Progenitor cell of endocrine pancreas (in vitro differentiated cells): ENCODE data around the gene SH3PXD2A. TPM values are rescaled to one million over a fixed set of nuclear protein-coding genes. Genes with fewer than 3 reads are reported as not detected.
"Not testable (repeated sequence)": the region's sequence is repeated elsewhere in the genome, so short reads cannot be mapped to it uniquely, and the experiment has no call there.

Experiments
- DNase-seq: peaks from one replicate; pipeline ENCODE4 v3.0.0; 2021; ENCODE audit warnings: low spot score; ENCODE audit not compliant: unreplicated experiment
- H3K27ac Mint-ChIP-seq: 2 replicates; pipeline ENCODE4 v1.8.0; 2021; ENCODE audit warnings: mild to moderate bottlenecking, moderate library complexity, mixed read lengths
- H3K27me3 Mint-ChIP-seq: 2 replicates; pipeline ENCODE4 v1.8.0; 2021; ENCODE audit warnings: mixed read lengths
- H3K36me3 Mint-ChIP-seq: 2 replicates; pipeline ENCODE4 v1.8.0; 2022; ENCODE audit warnings: mixed read lengths; ENCODE audit not compliant: insufficient read depth
- H3K4me1 Mint-ChIP-seq: 2 replicates; pipeline ENCODE4 v1.8.0; 2021; ENCODE audit warnings: low read depth, mixed read lengths
- H3K4me3 Mint-ChIP-seq: 2 replicates; pipeline ENCODE4 v1.8.0; 2021; ENCODE audit warnings: low read depth, mild to moderate bottlenecking, moderate library complexity, mixed read lengths
- H3K9me3 Mint-ChIP-seq: 2 replicates; pipeline ENCODE4 v1.8.0; 2021; ENCODE audit warnings: low read depth, mixed read lengths
- total RNA-seq: library from RNA; stranded (reverse); gene quantifications from 2 replicates; pipeline ENCODE4 v1.2.1, GENCODE V29; 2021
- TF ChIP-seq, protein P1 (sequence below): fragments of 200-600 bp; sonication (generic); IDR thresholded peaks from one replicate; pipeline ENCODE4 v1.5.0; 2021; ENCODE audit warnings: antibody characterized with exemption, mild to moderate bottlenecking; ENCODE audit not compliant: unreplicated experiment

SH3PXD2A gene
- total RNA-seq, 1 donor from 2014 or later = 28.0 TPM

DNA sequence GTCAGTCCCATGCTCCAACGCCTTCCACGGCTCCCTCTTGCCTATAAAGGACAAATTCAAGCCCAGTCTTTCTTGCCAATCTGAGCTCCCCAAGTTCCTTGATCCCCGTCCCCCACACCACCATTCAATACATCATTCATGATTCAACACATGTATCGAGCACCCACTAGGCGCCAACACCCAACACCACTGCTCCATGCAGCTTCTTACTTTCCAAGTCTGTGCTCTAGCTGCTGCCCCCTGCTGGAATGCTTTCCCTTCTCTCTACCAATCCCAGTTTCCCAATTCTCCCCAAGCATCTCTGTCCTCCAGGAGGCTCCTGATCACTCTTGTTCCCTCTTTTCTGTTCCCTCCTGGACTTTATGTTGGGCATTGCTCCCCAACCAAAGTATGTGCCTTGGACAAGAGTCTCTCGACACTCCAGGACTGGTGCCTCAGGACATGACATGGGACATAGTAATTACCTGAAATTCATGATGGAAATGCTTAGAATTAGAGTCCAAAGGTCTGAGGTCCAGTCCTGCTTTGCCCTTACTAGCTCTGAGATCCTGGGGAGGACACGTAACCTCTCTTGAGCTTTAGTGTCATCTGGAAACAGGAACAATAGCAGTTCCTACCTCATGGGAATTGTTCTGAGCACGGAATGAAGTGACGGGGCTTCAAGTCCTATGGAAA is 189.2 kb downstream of the SH3PXD2A start:
- H3K27ac Mint-ChIP-seq = no peak overlapping the region
- no peaks in the 10 kb centered on the region for H3K27me3 Mint-ChIP-seq
- no peak overlapping the region for H3K4me3 Mint-ChIP-seq
- DNase-seq = no peak
- H3K36me3 Mint-ChIP-seq = peaks cover 5% of the 10 kb centered on the region
- no peaks in the 10 kb centered on the region for H3K9me3 Mint-ChIP-seq
- H3K4me1 Mint-ChIP-seq = no peaks in the 10 kb centered on the region
- TF ChIP-seq, protein P1, sequence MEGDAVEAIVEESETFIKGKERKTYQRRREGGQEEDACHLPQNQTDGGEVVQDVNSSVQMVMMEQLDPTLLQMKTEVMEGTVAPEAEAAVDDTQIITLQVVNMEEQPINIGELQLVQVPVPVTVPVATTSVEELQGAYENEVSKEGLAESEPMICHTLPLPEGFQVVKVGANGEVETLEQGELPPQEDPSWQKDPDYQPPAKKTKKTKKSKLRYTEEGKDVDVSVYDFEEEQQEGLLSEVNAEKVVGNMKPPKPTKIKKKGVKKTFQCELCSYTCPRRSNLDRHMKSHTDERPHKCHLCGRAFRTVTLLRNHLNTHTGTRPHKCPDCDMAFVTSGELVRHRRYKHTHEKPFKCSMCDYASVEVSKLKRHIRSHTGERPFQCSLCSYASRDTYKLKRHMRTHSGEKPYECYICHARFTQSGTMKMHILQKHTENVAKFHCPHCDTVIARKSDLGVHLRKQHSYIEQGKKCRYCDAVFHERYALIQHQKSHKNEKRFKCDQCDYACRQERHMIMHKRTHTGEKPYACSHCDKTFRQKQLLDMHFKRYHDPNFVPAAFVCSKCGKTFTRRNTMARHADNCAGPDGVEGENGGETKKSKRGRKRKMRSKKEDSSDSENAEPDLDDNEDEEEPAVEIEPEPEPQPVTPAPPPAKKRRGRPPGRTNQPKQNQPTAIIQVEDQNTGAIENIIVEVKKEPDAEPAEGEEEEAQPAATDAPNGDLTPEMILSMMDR = peak; percentile 39

DNA sequence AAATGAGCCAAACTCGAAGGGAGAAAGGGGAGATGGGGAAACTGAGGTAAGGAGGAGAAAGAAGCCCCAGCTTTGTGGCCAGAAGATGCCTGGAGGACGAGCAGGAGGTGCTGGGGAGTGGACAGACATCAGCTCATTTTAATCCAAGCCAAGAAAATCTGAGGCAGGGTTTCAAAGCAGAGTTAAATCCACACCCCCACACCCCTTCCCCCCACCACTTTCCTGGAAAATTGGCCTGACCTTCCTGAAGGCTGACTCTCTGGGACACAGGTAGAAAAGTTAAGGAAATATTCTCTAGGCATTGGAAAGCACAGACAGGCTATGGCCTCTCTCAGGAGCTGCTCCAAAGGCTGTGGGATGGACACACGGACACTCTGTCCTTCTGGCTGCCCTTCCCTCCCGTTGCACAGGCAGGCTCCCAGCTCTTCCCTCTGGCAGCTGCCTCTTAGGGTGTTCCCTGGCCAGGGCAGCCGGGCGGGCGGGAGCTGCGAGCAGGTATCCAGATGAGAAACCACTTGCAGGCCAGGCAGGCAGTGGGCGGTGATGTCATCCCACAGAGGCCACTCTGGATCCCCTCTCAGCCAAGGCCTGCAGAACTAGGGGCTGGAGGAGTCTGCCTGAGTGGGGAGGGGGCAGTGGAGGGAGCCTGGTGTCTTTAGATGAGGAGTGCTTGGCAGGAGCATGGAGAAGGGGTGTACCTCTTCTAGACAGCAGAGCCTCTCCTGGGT is 190.1 kb downstream of the SH3PXD2A start:
- H3K4me3 Mint-ChIP-seq = no peak overlapping the region
- DNase-seq = no peak
- H3K9me3 Mint-ChIP-seq = no peaks in the 10 kb centered on the region
- H3K36me3 Mint-ChIP-seq = peaks cover 5% of the 10 kb centered on the region
- H3K27ac Mint-ChIP-seq = peak overlapping the region; percentile 24
- H3K4me1 Mint-ChIP-seq = no peaks in the 10 kb centered on the region
- TF ChIP-seq, protein P1 = no peak
- no peaks in the 10 kb centered on the region for H3K27me3 Mint-ChIP-seq

DNA sequence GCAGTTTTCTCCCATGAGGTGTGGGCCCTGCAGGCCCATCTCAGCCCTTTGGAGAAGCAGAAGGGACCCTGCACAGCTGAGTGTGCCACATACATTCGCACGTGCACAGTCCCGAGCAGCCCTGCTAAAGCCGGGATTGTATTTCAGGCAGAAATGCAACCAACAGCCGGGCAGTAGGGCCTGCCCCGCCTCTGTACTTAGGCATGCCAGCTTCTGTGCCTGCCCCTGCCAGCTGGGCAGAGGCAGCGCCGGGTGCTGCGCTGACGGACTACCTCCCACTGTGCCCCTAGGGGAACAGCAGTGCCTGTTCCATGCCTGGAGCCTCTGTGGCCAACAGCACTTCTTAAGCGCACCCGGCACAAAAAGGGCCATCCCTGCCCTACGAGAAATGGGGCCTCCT is 191.6 kb downstream of the SH3PXD2A start:
- H3K27ac Mint-ChIP-seq = no peak overlapping the region
- H3K9me3 Mint-ChIP-seq = no peaks in the 10 kb centered on the region
- no peaks in the 10 kb centered on the region for H3K4me1 Mint-ChIP-seq
- H3K36me3 Mint-ChIP-seq = peaks cover 5% of the 10 kb centered on the region
- TF ChIP-seq, protein P1 = no peak
- H3K27me3 Mint-ChIP-seq = no peaks in the 10 kb centered on the region
- H3K4me3 Mint-ChIP-seq = no peak overlapping the region
- no peak for DNase-seq

DNA sequence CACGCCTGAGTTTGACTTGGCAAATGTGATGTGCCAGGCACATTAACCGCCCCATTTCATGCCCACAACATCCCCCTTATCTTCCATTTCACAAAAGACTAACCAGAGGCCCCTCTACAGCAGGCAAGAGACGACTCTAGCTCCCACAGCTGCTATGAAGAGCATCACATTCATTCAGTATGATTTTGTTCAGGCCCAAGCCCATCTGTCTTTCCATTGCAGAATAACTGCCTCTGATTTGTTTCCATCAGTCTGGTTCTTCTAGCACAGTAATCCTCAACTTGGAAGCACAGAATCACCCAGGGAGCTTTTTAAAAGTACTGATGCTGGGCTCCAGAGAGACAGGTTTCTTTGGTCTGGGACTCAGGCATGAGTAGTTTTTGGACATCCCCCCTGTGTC is 192.1 kb downstream of the SH3PXD2A start:
- H3K4me1 Mint-ChIP-seq = no peaks in the 10 kb centered on the region
- DNase-seq = no peak
- no peak overlapping the region for H3K4me3 Mint-ChIP-seq
- TF ChIP-seq, protein P1 = no peak
- no peaks in the 10 kb centered on the region for H3K27me3 Mint-ChIP-seq
- peaks cover 8% of the 10 kb centered on the region for H3K36me3 Mint-ChIP-seq
- no peak overlapping the region for H3K27ac Mint-ChIP-seq
- no peaks in the 10 kb centered on the region for H3K9me3 Mint-ChIP-seq

DNA sequence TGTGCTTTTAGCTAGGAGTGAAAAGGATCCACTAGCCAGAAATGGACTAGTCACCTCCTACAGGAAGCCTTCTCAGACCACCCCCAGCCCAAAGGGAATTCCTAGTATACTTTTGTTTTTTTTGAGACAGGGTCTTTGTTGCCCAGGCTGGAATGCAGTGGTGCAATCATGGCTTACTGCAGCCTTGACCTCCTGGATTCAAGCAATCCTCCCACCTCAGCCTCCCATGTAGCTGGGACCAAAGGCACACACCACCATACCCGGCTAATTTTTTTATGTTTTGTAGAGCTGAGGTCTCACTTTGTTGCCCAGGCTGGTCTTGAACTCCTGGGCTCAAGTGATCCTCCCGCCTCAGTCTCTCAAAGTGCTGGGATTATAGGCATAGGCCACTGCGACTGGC is 192.7 kb downstream of the SH3PXD2A start:
- not testable (repeated sequence) for H3K4me1 Mint-ChIP-seq, H3K27me3 Mint-ChIP-seq, H3K27ac Mint-ChIP-seq, DNase-seq, H3K9me3 Mint-ChIP-seq, H3K4me3 Mint-ChIP-seq
- peaks cover 11% of the 10 kb centered on the region for H3K36me3 Mint-ChIP-seq
